DMS53 treated with DMSO at 0.1 percent for 48 hours (cell line): ENCODE data around the gene SAMD11.
"Not testable (repeated sequence)": the region's sequence is repeated elsewhere in the genome, so short reads cannot be mapped to it uniquely, and the experiment has no call there.

ENCODE experiments used
- DNase-seq: peaks from one replicate; lab custom pipeline; 2025; ENCODE audit not compliant: unreplicated experiment; lab: John Stamatoyannopoulos, UW

Gene SAMD11

GRCh38 chr1:974293-974640 is 50.5 kb downstream of the SAMD11 start:
- DNase-seq = no peak

DNA sequence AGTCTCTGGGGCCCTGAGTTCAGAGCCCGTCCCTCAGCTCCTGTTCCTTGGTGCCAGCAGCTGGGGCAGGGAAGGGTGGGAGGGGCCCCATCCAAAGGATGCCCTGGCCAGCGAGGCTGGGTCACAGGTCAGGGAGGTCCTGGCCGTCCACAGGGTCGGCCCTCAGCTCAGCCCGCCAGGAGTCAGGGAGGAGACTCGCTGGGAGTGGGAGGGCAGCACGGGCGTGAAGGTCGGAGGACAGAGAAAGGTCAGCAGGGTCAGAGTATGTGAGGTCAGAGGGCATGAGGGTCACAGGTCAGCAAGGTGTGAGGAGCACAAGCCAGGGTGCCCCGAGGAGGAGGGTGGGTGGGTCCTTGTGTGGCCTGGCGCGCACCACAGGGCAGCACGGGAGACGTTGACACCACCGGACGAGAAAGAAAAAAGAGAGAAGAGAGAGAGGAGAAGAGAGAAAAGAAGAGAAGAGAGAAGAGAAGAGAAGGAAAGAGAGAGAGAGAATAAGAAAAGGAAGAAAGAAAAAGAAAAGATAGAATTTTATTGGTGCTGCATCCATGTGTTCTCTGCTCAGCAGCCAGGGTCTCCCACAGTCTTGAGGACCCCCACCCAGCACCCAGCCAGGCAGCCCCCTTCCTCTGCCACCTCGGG is 51.1 kb downstream of the SAMD11 start:
- DNase-seq = no peak

- no peak for DNase-seq
Measured at GRCh38 chr1:975365-975764, 51.6 kb downstream of the SAMD11 start.

GRCh38 chr1:975896-976683 is 52.4 kb downstream of the SAMD11 start:
- DNase-seq = peak; percentile 70

GRCh38 chr1:976791-977190 is 53.1 kb downstream of the SAMD11 start:
- DNase-seq = not testable (repeated sequence)

GRCh38 chr1:978069-978834 is 54.5 kb downstream of the SAMD11 start:
- peak; percentile 10 for DNase-seq

GRCh38 chr1:978835-979743 is 55.4 kb downstream of the SAMD11 start:
- DNase-seq = no peak

- no peak for DNase-seq
Measured at GRCh38 chr1:979744-980072, 56.0 kb downstream of the SAMD11 start.

DNA sequence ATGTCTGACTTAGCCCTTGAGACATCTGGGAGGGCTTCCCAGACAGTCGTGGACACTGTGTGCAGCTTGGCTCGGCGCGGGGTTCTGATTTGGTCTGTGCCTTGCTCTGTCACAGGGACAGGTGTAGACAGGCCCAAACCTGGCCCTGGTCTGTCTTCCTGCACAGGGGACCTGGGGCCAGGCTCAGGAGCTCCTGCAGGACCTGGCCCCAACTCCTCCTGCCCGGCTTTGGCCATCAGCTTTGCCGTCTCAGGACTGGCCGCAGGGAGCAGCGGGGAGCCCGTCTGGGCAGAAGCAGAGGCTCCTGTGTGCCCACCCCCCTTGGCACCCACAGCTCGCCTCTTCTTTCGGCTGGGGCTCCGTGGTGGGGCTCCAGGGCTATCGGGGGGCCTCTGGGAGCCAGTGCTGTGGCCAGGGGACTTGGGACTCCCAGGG is 56.4 kb downstream of the SAMD11 start:
- no peak for DNase-seq

DNA sequence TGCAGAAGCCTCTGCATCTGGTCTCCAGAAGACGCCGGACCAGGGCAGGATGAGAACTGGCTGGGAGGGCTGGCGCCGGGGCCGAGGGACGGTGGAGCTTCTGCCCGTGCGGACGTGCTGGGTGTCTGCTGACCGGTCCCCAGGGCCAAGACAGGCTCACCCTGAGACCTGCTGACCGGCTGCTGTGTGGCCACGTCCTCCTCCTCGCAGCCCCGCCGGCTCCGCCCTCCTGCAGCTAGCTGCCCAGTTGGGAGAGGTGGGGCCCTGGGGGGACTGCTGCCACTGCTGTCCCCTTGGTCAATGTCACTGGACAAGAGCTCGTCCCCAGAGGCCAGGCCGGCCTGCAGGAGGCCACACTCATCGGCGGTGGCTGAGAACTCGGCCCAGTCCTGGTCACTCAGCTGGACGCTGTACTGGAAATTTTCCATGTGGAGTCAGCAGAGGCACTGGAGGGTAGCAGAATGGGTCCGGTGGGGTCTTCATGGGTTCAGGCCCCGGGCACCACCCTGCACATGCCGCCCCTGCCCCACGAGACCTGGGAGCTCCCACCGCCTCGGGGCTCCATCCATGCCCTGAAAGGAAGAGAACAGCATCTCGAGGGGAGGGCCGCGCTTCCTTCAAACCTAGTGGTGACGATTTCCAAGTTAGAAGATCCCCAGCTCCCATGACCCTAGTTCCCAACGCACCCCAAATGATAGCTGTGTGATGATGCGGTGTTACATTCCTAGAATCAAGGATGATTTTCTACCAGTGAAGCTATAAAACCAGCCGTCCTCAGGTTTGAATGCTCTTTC is 57.1 kb downstream of the SAMD11 start:
- no peak for DNase-seq

GRCh38 chr1:981491-981954 is 57.8 kb downstream of the SAMD11 start:
- DNase-seq = no peak

DNA sequence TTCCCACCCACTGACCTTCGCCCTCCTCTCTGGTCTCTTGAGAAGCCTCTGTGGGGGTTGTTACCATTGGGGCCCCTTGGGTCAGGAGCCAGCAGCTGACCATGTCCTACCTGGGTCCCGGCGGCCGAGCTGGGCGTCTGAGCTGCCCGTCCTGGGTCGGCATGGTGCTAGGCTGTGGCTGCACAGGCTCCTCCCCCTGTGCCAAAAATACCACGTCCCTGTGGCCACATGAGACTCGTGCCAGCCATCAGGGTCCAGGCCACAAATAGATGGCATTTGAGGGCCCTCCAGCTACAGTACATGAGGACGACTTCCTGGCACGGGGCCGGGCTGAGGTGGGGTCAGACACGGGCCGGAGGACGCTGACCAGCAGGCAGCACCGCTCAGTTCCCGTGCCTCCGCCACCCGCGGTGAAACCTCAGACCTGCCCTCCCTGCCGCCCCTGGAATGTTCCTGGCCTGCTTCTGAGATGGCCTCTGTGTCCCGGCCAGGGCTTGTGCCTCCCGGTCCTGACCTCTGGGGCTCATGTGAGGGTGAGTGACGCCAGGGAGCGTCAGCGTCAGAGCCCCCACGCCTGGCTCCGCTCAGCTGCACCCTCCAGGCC is 58.3 kb downstream of the SAMD11 start, which contains the start of gene PERM1:
Gene PERM1 (minus strand): TSS at position 139 of the 604 bp plus-strand sequence. CDS start 1,064 bp downstream, outside the sequence.
- no peak for DNase-seq

GRCh38 chr1:982765-983436 is 59.2 kb downstream of the SAMD11 start:
- no peak for DNase-seq

DNA sequence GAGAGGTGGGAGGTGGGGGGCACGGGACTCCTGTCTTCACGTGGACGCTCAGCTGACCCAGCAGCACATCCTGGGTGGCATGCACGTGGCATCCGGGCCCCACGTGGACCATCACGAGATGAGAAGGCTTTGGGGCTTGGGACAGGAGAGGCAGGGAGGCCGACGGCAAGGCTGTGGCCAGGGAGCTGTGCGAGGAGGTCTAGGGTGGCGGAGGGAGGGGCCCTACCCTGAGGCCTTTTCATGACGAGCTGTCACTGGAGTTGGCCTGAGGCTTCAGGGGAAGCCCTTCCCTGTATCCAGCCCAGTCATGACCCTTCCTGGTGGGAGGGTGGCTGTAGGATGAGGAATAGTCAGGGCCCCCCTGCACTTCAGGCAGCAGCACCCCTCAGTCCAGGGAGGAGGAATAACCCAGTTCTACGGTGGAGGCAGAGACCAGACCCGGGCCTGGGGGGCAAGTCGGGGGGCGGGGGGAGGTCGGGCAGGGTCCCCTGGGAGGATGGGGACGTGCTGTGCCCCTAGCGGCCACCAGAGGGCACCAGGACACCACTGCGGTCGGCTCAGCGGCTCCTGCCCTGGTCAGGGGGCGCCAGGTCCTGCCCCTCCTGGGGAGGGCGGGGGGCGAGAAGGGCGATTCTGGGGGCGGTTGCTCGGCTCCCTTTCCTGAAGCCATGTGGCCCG is 60.2 kb downstream of the SAMD11 start:
- DNase-seq = no peak

DNA sequence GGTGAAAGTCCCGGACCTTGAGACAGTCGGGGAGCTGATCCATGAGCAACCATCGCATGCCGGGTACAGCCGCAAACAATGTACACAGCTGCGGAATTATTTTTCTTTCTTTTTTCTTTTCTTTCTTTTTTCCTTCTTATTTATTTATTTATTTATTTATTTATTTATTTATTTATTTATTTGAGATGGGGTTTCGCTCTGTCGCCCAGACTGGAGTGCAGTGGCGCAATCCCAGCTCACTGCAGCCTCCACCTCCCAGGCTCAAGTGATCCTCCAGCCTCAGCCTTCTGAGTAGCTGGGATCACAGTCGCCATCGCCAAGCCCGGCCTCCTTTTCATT is 60.7 kb downstream of the SAMD11 start:
- no peak for DNase-seq

GRCh38 chr1:985126-985525 is 61.4 kb downstream of the SAMD11 start:
- DNase-seq = no peak

GRCh38 chr1:988061-988460 is 64.3 kb downstream of the SAMD11 start:
- not testable (repeated sequence) for DNase-seq

GRCh38 chr1:991275-991674 is 67.6 kb downstream of the SAMD11 start:
- not testable (repeated sequence) for DNase-seq

GRCh38 chr1:991895-992294 is 68.2 kb downstream of the SAMD11 start:
- no peak for DNase-seq
